Pancreas (tissue), 10 donors: ENCODE measurements around the gene GPR173. TPM values are rescaled to one million over a fixed set of nuclear protein-coding genes. Genes with fewer than 3 reads are reported as not detected.
A peak's percentile ranks its signal among the peaks of the same experiment; 100 is the strongest.

Experiments
- ATAC-seq, 4 donors: fragments of 200-7000 bp; cut with Tn5 transposase; one replicate each; pipeline versions ENCODE4 v1.8.0 to v1.9.1; 2020; ENCODE audit warnings: mild to moderate bottlenecking in 4 of 4, moderate library complexity in 4 of 4
- DNase-seq, 6 donors: peaks; one replicate each; pipeline ENCODE4 v3.0.0-alpha.2; 2020
- FAIRE-seq: peaks from 2 replicates; lab custom pipeline; 2012; peaks lifted over from hg19 to GRCh38; lab: Jason Lieb, UNC
- H3K27ac ChIP-seq, 4 donors: fragments of 200-600 bp; sonication (generic); 1 replicate in 3 of 4; 2 replicates in 1 of 4; pipeline versions ENCODE4 v1.5.0 to v1.8.0; 2020
- H3K27me3 ChIP-seq, 4 donors: fragments of 200-600 bp; one replicate each; pipeline ENCODE4 v1.8.0; 2021
- H3K36me3 ChIP-seq, 3 donors: fragments of 200-600 bp; sonication (generic) in 1 of 3; one replicate each; pipeline versions ENCODE4 v1.5.0 to v1.8.0; 2020 to 2021
- H3K4me1 ChIP-seq, 3 donors: fragments of 200-600 bp; one replicate each; pipeline ENCODE4 v1.8.0; 2021
- H3K4me3 ChIP-seq, 4 donors: fragments of 200-600 bp; sonication (generic) in 2 of 4; one replicate each; pipeline versions ENCODE4 v1.5.0 to v1.8.0; 2020 to 2021
- H3K9me3 ChIP-seq, 4 donors: fragments of 200-600 bp; one replicate each; pipeline ENCODE4 v1.8.0; 2021
- CTCF ChIP-seq, 4 donors: fragments of 200-600 bp; sonication (generic) in 3 of 4; IDR thresholded peaks; one replicate each; pipeline versions ENCODE4 v1.5.0 to v1.8.0; 2021; ENCODE audit warnings: antibody characterized with exemption in 4 of 4
- WGBS, 2 donors: extraction: QIAGEN DNeasy Blood & Tissue Kit; methylation state at CpG; one replicate each; pipeline ENCODE4 v1.1.7; 2013; 5-methylcytosine and 5-hydroxymethylcytosine counted together
- intact Hi-C, 3 donors: fragments of 100-400 bp; cut with DNase I; formaldehyde crosslinking; loops; one replicate each; pipeline versions ENCODE4 v1.11.1 to v1.14.2; 2022
- polyA plus RNA-seq, 2 donors: library from polyadenylated mRNA; stranded (reverse); fragments of 200-250 nt; gene quantifications; one replicate each; pipeline ENCODE4 v1.2.3, GENCODE V29; 2013
- total RNA-seq, 6 donors: library from RNA; stranded (reverse); fragmentation: NEBNext Ultra II Directional in 4 of 6; extraction: Animal tissue kit (Norgen Biotek cat#: 25700) in 4 of 6; gene quantifications; one replicate each; pipeline versions ENCODE4 v1.2.1 to v1.2.4, GENCODE V29; 2021 to 2023
- donor health status: healthy with polysubstance abuse.
- donor health status: DM: no; HTN: no; CAD: no; lungs with moderate emphysema.
- donor health status: DM: no; HTN: no; CAD: no.
- donor health status: control.
- donor health status: control.
- donor health status: Bipolar disorder and iron deficiency.
- donor health status: DM: yes; HTN: yes; CAD: no.
- donor health status: DM: no; HTN: no; CAD: no.
- donor health status: DM: no; HTN: no; CAD: no.
- donor health status: DM: yes; HTN: yes; CAD: no.

Gene GPR173
- total and polyA plus RNA-seq, 8 donors, result 0.20 to 1.9 (median 0.54) TPM

GRCh38 chrX:53039236-53039635 is 9.4 kb upstream of the GPR173 start:
- peaks cover 0 to 34% (median 11%) of the 10 kb centered on the region in 4 donors for H3K27me3 ChIP-seq
- no peak overlapping the region for H3K27ac ChIP-seq
- TF ChIP-seq CTCF (IDR thresholded peaks at IDR 0.05), result no peak
- no peak overlapping the region for H3K4me3 ChIP-seq
- H3K9me3 ChIP-seq, result no peaks in the 10 kb centered on the region
- intact Hi-C loops, result no loop called here
- no peak for DNase-seq
- H3K4me1 ChIP-seq, result no peaks in the 10 kb centered on the region
- ATAC-seq, result no peak
- H3K36me3 ChIP-seq, result no peaks in the 10 kb centered on the region
- 42 to 57% methylated on average over 4 of the region's 4 CpGs for WGBS, 2 donors
- no peak for FAIRE-seq

- H3K4me3 ChIP-seq, result no peak overlapping the region
- DNase-seq, result no peak
- FAIRE-seq, result no peak
- H3K27me3 ChIP-seq, result peaks cover 0 to 13% (median 2%) of the 10 kb centered on the region in 4 donors
- no peak for TF ChIP-seq CTCF (IDR thresholded peaks at IDR 0.05)
- H3K27ac ChIP-seq, result no peak overlapping the region
- no peaks in the 10 kb centered on the region for H3K9me3 ChIP-seq
- intact Hi-C loops, result no loop called here
- no peaks in the 10 kb centered on the region for H3K4me1 ChIP-seq
- no peak for ATAC-seq
- no peaks in the 10 kb centered on the region for H3K36me3 ChIP-seq
- WGBS, 2 donors, result 71 to 74% methylated on average over 5 of the region's 5 CpGs
Measured at GRCh38 chrX:53044995-53045394, 3.6 kb upstream of the GPR173 start.

GRCh38 chrX:53047228-53047627 is 1.4 kb upstream of the GPR173 start:
- ATAC-seq (no peak), DNase-seq (no peak), FAIRE-seq (no peak)
- 80 to 87% methylated on average over 6 of the region's 6 CpGs for WGBS, 2 donors
- Histone ChIP-seq H3K27me3 (peaks cover 0 to 2% (median 0%) of the 10 kb centered on the region in 4 donors), H3K4me3 (no peak overlapping the region), H3K27ac (no peak overlapping the region), H3K36me3 (no peaks in the 10 kb centered on the region), H3K4me1 (no peaks in the 10 kb centered on the region), H3K9me3 (no peaks in the 10 kb centered on the region)
- intact Hi-C loops, result no loop called here
- no peak for TF ChIP-seq CTCF (IDR thresholded peaks at IDR 0.05)

- Histone ChIP-seq H3K27ac (no peak overlapping the region), H3K4me1 (no peaks in the 10 kb centered on the region), H3K36me3 (no peaks in the 10 kb centered on the region), H3K4me3 (peak overlapping the region in 1 of 4 donors; percentile 20), H3K27me3 (peaks cover 0 to 6% (median 0%) of the 10 kb centered on the region in 4 donors), H3K9me3 (no peaks in the 10 kb centered on the region)
- WGBS, 2 donors, result 17 to 41% methylated on average over 8 of the region's 8 CpGs
- intact Hi-C loops, result no loop called here
- no peak for TF ChIP-seq CTCF (IDR thresholded peaks at IDR 0.05)
- peak in 1 of 4 donors; percentile 9 for ATAC-seq
- no peak for FAIRE-seq
- peak in 1 of 6 donors; percentile 60 for DNase-seq
Measured at GRCh38 chrX:53049127-53049517, 533 bp downstream of the GPR173 start.

- intact Hi-C loops, result no loop called here
- no peak for TF ChIP-seq CTCF (IDR thresholded peaks at IDR 0.05)
- Histone ChIP-seq H3K36me3 (no peaks in the 10 kb centered on the region), H3K9me3 (no peaks in the 10 kb centered on the region), H3K27ac (no peak overlapping the region), H3K27me3 (peaks cover 0 to 6% (median 0%) of the 10 kb centered on the region in 4 donors), H3K4me1 (no peaks in the 10 kb centered on the region), H3K4me3 (no peak overlapping the region)
- DNase-seq, result no peak
- no peak for ATAC-seq
- 78 to 80% methylated on average over 5 to 6 of the region's 6 CpGs for WGBS, 2 donors
- FAIRE-seq, result no peak
Measured at GRCh38 chrX:53050841-53051240, 2.3 kb downstream of the GPR173 start.
